ENCODE data around the gene PPIF.

The PPIF gene

GRCh38 chr10:79303631-79304478, 43.4 kb upstream of the PPIF start:
- TF ChIP-seq SUZ12 (IDR thresholded peaks at IDR 0.05) (no peak), SP1 (IDR thresholded peaks at IDR 0.05) (no peak), L3MBTL2 (conservative IDR thresholded peaks at IDR 0.05) (no peak), NFRKB (IDR thresholded peaks at IDR 0.05) (no peak), LEF1 (IDR thresholded peaks at IDR 0.05; ENCODE audit: borderline replicate concordance) (no peak), BHLHE40 (IDR thresholded peaks at IDR 0.05; ENCODE audit: borderline replicate concordance) (no peak), FOXA1 (IDR thresholded peaks at IDR 0.05) (no peak), ZNF384 (IDR thresholded peaks at IDR 0.05) (no peak)
- no peak for DNase-seq (ENCODE audit: extremely low spot score)
- ChIA-PET CTCF (no interaction called here), POLR2A (no interaction called here)

- ChIA-PET CTCF (no interaction called here), POLR2A (no interaction called here)
- TF ChIP-seq L3MBTL2 (conservative IDR thresholded peaks at IDR 0.05) (no peak), ELF4 (IDR thresholded peaks at IDR 0.05) (no peak), SP1 (IDR thresholded peaks at IDR 0.05) (no peak), TARDBP (IDR thresholded peaks at IDR 0.05) (no peak), PKNOX1 (IDR thresholded peaks at IDR 0.05) (no peak), BHLHE40 (IDR thresholded peaks at IDR 0.05; ENCODE audit: borderline replicate concordance) (no peak), NFRKB (IDR thresholded peaks at IDR 0.05) (no peak), FOXK2 (IDR thresholded peaks at IDR 0.05) (no peak), ZNF384 (IDR thresholded peaks at IDR 0.05) (no peak)
- DNase-seq (ENCODE audit: extremely low spot score), result no peak
Observed at GRCh38 chr10:79304479-79305087, 42.7 kb upstream of the PPIF start.

DNA sequence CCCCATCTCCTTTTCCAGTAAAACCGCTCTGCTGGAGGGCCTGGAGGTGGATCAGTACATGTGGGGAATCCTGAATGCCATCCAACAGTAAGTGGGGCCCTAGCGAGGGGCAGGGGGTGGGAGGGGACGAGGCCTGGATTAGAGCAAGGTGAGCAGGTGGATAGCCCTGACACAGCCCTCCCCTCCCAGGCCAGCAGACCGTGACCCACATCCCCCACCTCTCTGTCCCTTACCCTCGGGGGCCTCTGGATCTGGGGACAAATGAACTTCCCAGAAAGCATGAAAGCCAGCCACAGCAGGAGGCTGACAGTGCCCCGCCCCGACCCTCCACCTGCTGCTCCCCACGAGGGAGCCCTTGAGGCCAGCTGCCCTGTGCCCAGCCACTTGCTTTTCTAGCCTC, 41.8 kb upstream of the PPIF start:
- CTCF ChIA-PET, result no interaction called here

DNA sequence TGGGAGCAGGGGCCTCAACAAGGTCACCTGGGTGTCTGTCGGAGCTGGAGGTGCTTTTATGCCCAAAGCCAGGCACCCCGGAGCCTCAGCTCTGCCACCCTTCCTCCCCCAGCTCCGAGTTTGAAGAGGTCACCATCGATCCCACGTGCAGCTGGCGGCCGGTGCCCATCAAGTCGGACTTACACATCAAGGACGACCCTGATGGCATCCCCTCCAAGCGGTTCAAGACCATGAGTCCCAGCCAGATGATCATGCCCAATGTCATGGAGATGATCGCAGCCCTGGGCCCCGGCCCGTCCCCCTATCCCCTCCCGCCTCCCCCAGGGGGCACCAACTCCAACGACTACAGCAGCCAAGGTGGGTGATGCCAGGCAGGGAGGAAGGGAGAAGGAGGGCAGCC, 41.3 kb upstream of the PPIF start:
- TF ChIP-seq FOXA1 (IDR thresholded peaks at IDR 0.05), result no peak
- no peak for TF ChIP-seq ELF4 (IDR thresholded peaks at IDR 0.05)
- TF ChIP-seq BHLHE40 (IDR thresholded peaks at IDR 0.05; ENCODE audit: borderline replicate concordance), result no peak
- no peak for TF ChIP-seq TARDBP (IDR thresholded peaks at IDR 0.05)
- TF ChIP-seq L3MBTL2 (conservative IDR thresholded peaks at IDR 0.05), result no peak
- no peak for TF ChIP-seq HDGF (IDR thresholded peaks at IDR 0.05; ENCODE audit: borderline replicate concordance)
- no peak for TF ChIP-seq LEF1 (IDR thresholded peaks at IDR 0.05; ENCODE audit: borderline replicate concordance)
- no peak for TF ChIP-seq SP1 (IDR thresholded peaks at IDR 0.05)
- TF ChIP-seq PKNOX1 (IDR thresholded peaks at IDR 0.05), result no peak
- TF ChIP-seq NFRKB (IDR thresholded peaks at IDR 0.05), result no peak
- no peak for TF ChIP-seq SUZ12 (IDR thresholded peaks at IDR 0.05)
- no peak for TF ChIP-seq FOXM1 (IDR thresholded peaks at IDR 0.05; ENCODE audit: borderline replicate concordance)
- no peak for TF ChIP-seq CTBP1 (IDR thresholded peaks at IDR 0.05; ENCODE audit: borderline replicate concordance)
- no peak for TF ChIP-seq ZNF384 (IDR thresholded peaks at IDR 0.05)
- no peak for TF ChIP-seq FOXK2 (IDR thresholded peaks at IDR 0.05)
- TF ChIP-seq ARNT (IDR thresholded peaks at IDR 0.05), result no peak
- POLR2A ChIA-PET, result interaction anchor here (0.5 kb wide), 1 partner anchor 758 kb away, joined by 3 read pairs; no protein-coding TSS in a partner anchor
- DNase-seq (ENCODE audit: extremely low spot score), result no peak
- CTCF ChIA-PET, result no interaction called here

More for the DNA sequence above, 41.8 kb upstream of the PPIF start:
- POLR2A ChIA-PET, result no interaction called here
- DNase-seq (ENCODE audit: extremely low spot score), result no peak
- TF ChIP-seq ARNT (IDR thresholded peaks at IDR 0.05) (no peak), ELF4 (IDR thresholded peaks at IDR 0.05) (no peak), LEF1 (IDR thresholded peaks at IDR 0.05; ENCODE audit: borderline replicate concordance) (no peak), FOXK2 (IDR thresholded peaks at IDR 0.05) (no peak), SP1 (IDR thresholded peaks at IDR 0.05) (no peak), FOXM1 (IDR thresholded peaks at IDR 0.05; ENCODE audit: borderline replicate concordance) (no peak), PKNOX1 (IDR thresholded peaks at IDR 0.05) (no peak), CTBP1 (IDR thresholded peaks at IDR 0.05; ENCODE audit: borderline replicate concordance) (no peak)

- ChIA-PET POLR2A (interaction anchor here (0.5 kb wide), 1 partner anchor 757 kb away, joined by 3 read pairs; no protein-coding TSS in a partner anchor), CTCF (no interaction called here)
- DNase-seq (ENCODE audit: extremely low spot score), result no peak
- TF ChIP-seq ELF4 (IDR thresholded peaks at IDR 0.05) (no peak), ARNT (IDR thresholded peaks at IDR 0.05) (no peak), FOXM1 (IDR thresholded peaks at IDR 0.05; ENCODE audit: borderline replicate concordance) (no peak), CTBP1 (IDR thresholded peaks at IDR 0.05; ENCODE audit: borderline replicate concordance) (no peak), ZNF384 (IDR thresholded peaks at IDR 0.05) (no peak), PKNOX1 (IDR thresholded peaks at IDR 0.05) (no peak)
Observed at GRCh38 chr10:79306644-79307220, 40.5 kb upstream of the PPIF start.
